Measurements from ENCODE around the gene TSHZ2.

TSHZ2 gene

GRCh38 chr20:52945268-52945667 is 26.9 kb upstream of the TSHZ2 start:
- Histone ChIP-seq H3K4me3 (IDR thresholded peaks at IDR 0.05; ENCODE audit: insufficient read depth, low read depth, low read length) (no peak overlapping the region), H3K36me3 (ENCODE audit: insufficient read depth) (no peaks in the 10 kb centered on the region)
- TF ChIP-seq CTCF (conservative IDR thresholded peaks at IDR 0.05; ENCODE audit: low read depth, low read length): no peak

DNA sequence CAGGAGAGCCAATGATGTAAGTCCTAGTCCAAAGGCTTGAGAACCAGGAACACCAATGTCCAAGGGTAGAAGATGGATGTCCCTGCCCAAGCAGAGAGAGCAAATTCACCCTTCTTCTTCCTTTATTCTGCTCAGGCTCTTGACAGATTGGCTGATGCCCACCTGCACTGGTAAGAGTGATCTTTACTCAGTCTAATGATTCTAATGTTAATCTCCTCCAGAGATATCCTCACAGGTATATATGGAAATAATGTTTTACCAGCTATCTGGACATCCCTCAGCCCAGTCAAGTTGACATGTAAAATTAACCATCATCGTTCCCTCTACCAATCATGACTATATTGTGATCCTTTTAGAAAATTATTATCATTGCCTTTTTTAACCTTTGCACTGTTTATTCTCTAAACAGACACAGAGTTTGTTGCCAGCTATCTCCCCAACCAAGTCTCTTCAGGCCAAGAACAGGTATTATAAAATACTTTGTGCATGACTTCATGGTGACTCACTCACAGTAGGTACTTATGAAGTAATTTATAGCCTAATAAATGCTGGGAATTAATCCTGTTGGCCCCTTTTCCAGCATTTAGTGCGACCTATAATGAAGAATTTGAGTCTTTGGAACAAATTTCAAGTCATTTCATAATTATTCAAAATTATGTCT is 26.2 kb upstream of the TSHZ2 start:
- Histone ChIP-seq H3K27me3 (ENCODE audit: insufficient read depth, low read depth) (no peaks in the 10 kb centered on the region), H4K20me1 (ENCODE audit: insufficient read depth) (no peaks in the 10 kb centered on the region), H3K4me2 (no peak overlapping the region), H3K79me2 (ENCODE audit: insufficient read depth, low read depth) (no peaks in the 10 kb centered on the region), H3K36me3 (ENCODE audit: insufficient read depth) (no peaks in the 10 kb centered on the region), H3K9ac (no peak overlapping the region), H2AFZ (ENCODE audit: low read depth) (no peak overlapping the region), H3K4me3 (IDR thresholded peaks at IDR 0.05; ENCODE audit: insufficient read depth, low read depth, low read length) (no peak overlapping the region), H3K27ac (no peak overlapping the region), H3K4me1 (ENCODE audit: low read depth, poor library complexity, severe bottlenecking) (no peaks in the 10 kb centered on the region)
- TF ChIP-seq CTCF (conservative IDR thresholded peaks at IDR 0.05; ENCODE audit: low read depth, low read length): no peak

More at GRCh38 chr20:52945268-52945667, 26.9 kb upstream of the TSHZ2 start:
- Histone ChIP-seq H3K27me3 (ENCODE audit: insufficient read depth, low read depth) (no peaks in the 10 kb centered on the region), H3K79me2 (ENCODE audit: insufficient read depth, low read depth) (no peaks in the 10 kb centered on the region), H3K4me1 (ENCODE audit: low read depth, poor library complexity, severe bottlenecking) (no peaks in the 10 kb centered on the region), H3K27ac (no peak overlapping the region), H4K20me1 (ENCODE audit: insufficient read depth) (no peaks in the 10 kb centered on the region), H3K4me2 (no peak overlapping the region), H3K9ac (no peak overlapping the region), H2AFZ (ENCODE audit: low read depth) (no peak overlapping the region)

DNA sequence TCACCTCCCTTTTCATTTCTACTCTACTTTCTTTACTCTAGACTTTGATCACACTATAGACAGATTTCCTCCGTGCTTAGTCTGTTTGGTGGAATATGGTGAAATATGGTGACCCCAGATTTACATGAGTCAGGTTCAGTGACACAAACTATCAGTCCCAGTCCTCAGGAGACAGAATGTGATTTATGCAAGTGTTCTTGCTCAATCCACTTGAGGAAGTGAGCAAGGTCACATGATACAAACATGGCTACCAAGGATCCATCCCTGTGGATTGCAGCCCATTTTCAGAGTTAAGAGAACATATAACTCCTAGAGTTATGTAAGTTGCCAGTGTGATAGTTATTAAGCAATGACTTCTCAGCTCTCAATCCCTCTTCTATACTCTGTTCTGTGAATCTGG is 23.7 kb upstream of the TSHZ2 start:
- Histone ChIP-seq H3K4me2 (no peak overlapping the region), H3K27ac (no peak overlapping the region), H2AFZ (ENCODE audit: low read depth) (no peak overlapping the region), H3K79me2 (ENCODE audit: insufficient read depth, low read depth) (no peaks in the 10 kb centered on the region), H4K20me1 (ENCODE audit: insufficient read depth) (no peaks in the 10 kb centered on the region), H3K36me3 (ENCODE audit: insufficient read depth) (no peaks in the 10 kb centered on the region), H3K9ac (no peak overlapping the region), H3K4me1 (ENCODE audit: low read depth, poor library complexity, severe bottlenecking) (no peaks in the 10 kb centered on the region), H3K27me3 (ENCODE audit: insufficient read depth, low read depth) (no peaks in the 10 kb centered on the region), H3K4me3 (IDR thresholded peaks at IDR 0.05; ENCODE audit: insufficient read depth, low read depth, low read length) (no peak overlapping the region)
- no peak for TF ChIP-seq CTCF (conservative IDR thresholded peaks at IDR 0.05; ENCODE audit: low read depth, low read length)

DNA sequence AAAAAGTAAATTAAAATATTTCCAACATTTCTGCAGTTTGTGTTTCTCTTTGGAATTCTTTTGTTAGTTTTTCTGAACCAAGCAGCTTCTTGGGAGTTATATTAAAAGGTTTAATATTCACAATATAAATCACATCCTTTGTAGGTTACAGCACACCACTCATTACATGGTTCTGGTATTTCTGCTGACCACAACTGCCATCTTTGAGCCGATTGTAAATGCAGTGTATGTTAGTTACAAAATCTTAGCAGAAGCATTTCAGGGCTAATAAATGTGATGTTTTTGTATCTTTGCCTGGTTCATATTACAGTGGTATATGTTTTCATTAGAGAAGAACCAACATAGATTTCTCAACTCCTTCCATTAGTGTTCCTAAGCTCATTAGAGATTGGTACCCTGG is 19.1 kb upstream of the TSHZ2 start:
- no peak for TF ChIP-seq CTCF (conservative IDR thresholded peaks at IDR 0.05; ENCODE audit: low read depth, low read length)
- Histone ChIP-seq H3K27ac (no peak overlapping the region), H3K9ac (no peak overlapping the region), H3K79me2 (ENCODE audit: insufficient read depth, low read depth) (no peaks in the 10 kb centered on the region), H3K4me3 (IDR thresholded peaks at IDR 0.05; ENCODE audit: insufficient read depth, low read depth, low read length) (no peak overlapping the region), H3K27me3 (ENCODE audit: insufficient read depth, low read depth) (no peaks in the 10 kb centered on the region), H3K4me1 (ENCODE audit: low read depth, poor library complexity, severe bottlenecking) (no peaks in the 10 kb centered on the region), H2AFZ (ENCODE audit: low read depth) (no peak overlapping the region), H3K4me2 (no peak overlapping the region), H3K36me3 (ENCODE audit: insufficient read depth) (no peaks in the 10 kb centered on the region), H4K20me1 (ENCODE audit: insufficient read depth) (no peaks in the 10 kb centered on the region)
